Measurements from ENCODE around the gene SLC25A26. TPM values are rescaled to one million over a fixed set of nuclear protein-coding genes. Genes with fewer than 3 reads are reported as not detected.

SLC25A26 gene
- total RNA-seq, 2 donors from 2014 or later: 8.6 to 9.2 TPM

DNA sequence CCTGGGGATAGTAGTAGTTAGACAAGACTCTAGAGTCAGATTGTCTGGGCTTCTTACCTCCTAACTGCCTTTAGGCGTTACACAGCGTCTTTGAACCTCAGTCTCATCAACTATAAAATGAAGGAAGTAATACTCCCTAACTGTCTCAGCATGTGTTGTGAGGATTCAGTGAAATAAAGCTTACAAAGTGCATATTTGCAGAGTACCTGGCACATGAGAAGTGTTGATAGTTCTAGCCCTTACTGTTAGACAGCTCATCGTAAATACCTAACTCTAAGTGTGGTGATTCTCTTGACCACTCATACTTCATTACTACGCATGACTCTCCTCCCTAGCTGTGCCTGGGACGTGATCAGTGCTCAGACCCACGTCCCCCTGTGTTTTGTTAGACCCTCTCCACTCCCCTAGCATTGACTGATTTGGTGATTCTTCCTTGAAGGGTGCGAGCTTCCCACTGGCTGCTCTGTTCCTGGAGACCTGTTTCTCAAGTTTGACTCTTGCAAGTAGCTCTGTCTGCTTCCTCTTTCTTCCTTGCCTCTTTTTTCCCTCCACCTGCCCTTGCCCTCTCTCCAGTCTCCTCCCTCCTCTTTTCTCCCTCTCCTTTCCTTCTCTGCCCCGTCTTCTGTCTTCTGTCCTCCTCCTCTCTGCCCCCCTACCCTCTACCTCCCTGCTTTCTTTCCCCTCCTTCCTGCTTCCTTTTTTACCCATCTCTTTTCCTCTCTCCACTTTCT lies 124.2 kb downstream of the SLC25A26 start:
- ATAC-seq (no peak), DNase-seq (no peak)
- Histone ChIP-seq H3K9me3 (no peaks in the 10 kb centered on the region), H3K27me3 (no peaks in the 10 kb centered on the region), H3K36me3 (replicated peaks in 1 of 2; ENCODE audit: insufficient read depth in 1 of 2, low read depth in 2 of 2) (no peaks in the 10 kb centered on the region), H3K27ac (no peak overlapping the region), H3K4me1 (peaks cover 7% of the 10 kb centered on the region), H3K4me3 (no peak overlapping the region)
- 75 to 77% methylated on average over 8 of the region's 8 CpGs for WGBS, 2 donors
- TF ChIP-seq, protein P1, sequence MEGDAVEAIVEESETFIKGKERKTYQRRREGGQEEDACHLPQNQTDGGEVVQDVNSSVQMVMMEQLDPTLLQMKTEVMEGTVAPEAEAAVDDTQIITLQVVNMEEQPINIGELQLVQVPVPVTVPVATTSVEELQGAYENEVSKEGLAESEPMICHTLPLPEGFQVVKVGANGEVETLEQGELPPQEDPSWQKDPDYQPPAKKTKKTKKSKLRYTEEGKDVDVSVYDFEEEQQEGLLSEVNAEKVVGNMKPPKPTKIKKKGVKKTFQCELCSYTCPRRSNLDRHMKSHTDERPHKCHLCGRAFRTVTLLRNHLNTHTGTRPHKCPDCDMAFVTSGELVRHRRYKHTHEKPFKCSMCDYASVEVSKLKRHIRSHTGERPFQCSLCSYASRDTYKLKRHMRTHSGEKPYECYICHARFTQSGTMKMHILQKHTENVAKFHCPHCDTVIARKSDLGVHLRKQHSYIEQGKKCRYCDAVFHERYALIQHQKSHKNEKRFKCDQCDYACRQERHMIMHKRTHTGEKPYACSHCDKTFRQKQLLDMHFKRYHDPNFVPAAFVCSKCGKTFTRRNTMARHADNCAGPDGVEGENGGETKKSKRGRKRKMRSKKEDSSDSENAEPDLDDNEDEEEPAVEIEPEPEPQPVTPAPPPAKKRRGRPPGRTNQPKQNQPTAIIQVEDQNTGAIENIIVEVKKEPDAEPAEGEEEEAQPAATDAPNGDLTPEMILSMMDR (IDR thresholded peaks at IDR 0.05): no peak
- no peak for TF ChIP-seq POLR2A (IDR thresholded peaks at IDR 0.05)
- intact Hi-C loops (cut with DNase I): no loop called here

GRCh38 chr3:66348704-66349103 lies 127.9 kb downstream of the SLC25A26 start:
- Histone ChIP-seq H3K27ac (no peak overlapping the region), H3K4me3 (no peak overlapping the region), H3K4me1 (peaks cover 7% of the 10 kb centered on the region), H3K27me3 (no peaks in the 10 kb centered on the region), H3K9me3 (no peaks in the 10 kb centered on the region), H3K36me3 (replicated peaks in 1 of 2; ENCODE audit: insufficient read depth in 1 of 2, low read depth in 2 of 2) (no peaks in the 10 kb centered on the region)
- intact Hi-C loops (cut with DNase I): no loop called here
- 72 to 78% methylated on average over 3 of the region's 3 CpGs for WGBS, 2 donors
- no peak for DNase-seq
- ATAC-seq: no peak
- no peak for TF ChIP-seq POLR2A (IDR thresholded peaks at IDR 0.05)
- TF ChIP-seq, protein P1 (IDR thresholded peaks at IDR 0.05): no peak

GRCh38 chr3:66350601-66351000 lies 129.8 kb downstream of the SLC25A26 start:
- TF ChIP-seq, protein P1 (IDR thresholded peaks at IDR 0.05): no peak
- TF ChIP-seq POLR2A (IDR thresholded peaks at IDR 0.05): no peak
- Histone ChIP-seq H3K9me3 (no peaks in the 10 kb centered on the region), H3K36me3 (replicated peaks in 1 of 2; ENCODE audit: insufficient read depth in 1 of 2, low read depth in 2 of 2) (no peaks in the 10 kb centered on the region), H3K4me1 (no peaks in the 10 kb centered on the region), H3K27ac (no peak overlapping the region), H3K4me3 (no peak overlapping the region), H3K27me3 (no peaks in the 10 kb centered on the region)
- DNase-seq (no peak), ATAC-seq (no peak)
- 96 to 97% methylated on average over 8 of the region's 8 CpGs for WGBS, 2 donors
- intact Hi-C loops (cut with DNase I): no loop called here

DNA sequence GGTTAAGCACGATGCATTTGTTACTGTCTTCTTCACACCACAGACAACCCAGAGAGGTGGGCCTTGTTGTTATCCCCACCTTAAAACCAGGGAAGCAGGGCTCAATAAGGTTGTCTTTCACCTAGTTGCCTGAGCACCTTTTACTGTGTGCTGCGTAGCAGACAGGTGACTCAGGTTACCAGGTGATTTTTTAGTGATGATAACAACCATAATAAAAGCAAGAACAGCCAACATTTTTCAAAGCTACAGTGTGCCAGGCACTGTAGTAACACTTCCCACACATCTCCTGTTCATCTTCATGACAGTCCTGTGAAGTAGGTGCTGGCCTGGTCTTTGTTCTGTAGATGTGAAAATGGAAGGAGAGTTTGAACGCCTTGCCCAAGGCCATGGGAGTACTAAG lies 132.2 kb downstream of the SLC25A26 start:
- Histone ChIP-seq H3K27ac (no peak overlapping the region), H3K4me1 (no peaks in the 10 kb centered on the region), H3K27me3 (no peaks in the 10 kb centered on the region), H3K36me3 (replicated peaks in 1 of 2; ENCODE audit: insufficient read depth in 1 of 2, low read depth in 2 of 2) (no peaks in the 10 kb centered on the region), H3K9me3 (no peaks in the 10 kb centered on the region), H3K4me3 (no peak overlapping the region)
- WGBS, 2 donors: 94 to 96% methylated on average over 3 of the region's 3 CpGs
- intact Hi-C loops (cut with DNase I): no loop called here
- TF ChIP-seq, protein P1 (IDR thresholded peaks at IDR 0.05): no peak
- no peak for TF ChIP-seq POLR2A (IDR thresholded peaks at IDR 0.05)
- ATAC-seq: no peak
- no peak for DNase-seq

GRCh38 chr3:66353530-66353929 lies 132.7 kb downstream of the SLC25A26 start:
- Histone ChIP-seq H3K4me1 (no peaks in the 10 kb centered on the region), H3K27ac (no peak overlapping the region), H3K9me3 (no peaks in the 10 kb centered on the region), H3K36me3 (replicated peaks in 1 of 2; ENCODE audit: insufficient read depth in 1 of 2, low read depth in 2 of 2) (no peaks in the 10 kb centered on the region), H3K27me3 (no peaks in the 10 kb centered on the region), H3K4me3 (no peak overlapping the region)
- TF ChIP-seq, protein P1 (IDR thresholded peaks at IDR 0.05): no peak
- TF ChIP-seq POLR2A (IDR thresholded peaks at IDR 0.05): no peak
- 42 to 53% methylated on average over 6 of the region's 6 CpGs for WGBS, 2 donors
- intact Hi-C loops (cut with DNase I): no loop called here
- ATAC-seq (no peak), DNase-seq (no peak)

Data from body of pancreas (tissue), 4 donors.